Measurements from ENCODE around the gene LINC01488. TPM values are rescaled to one million over a fixed set of nuclear protein-coding genes. Genes with fewer than 3 reads are reported as not detected.
A peak's percentile ranks its signal among the peaks of the same experiment; 100 is the strongest.

Gene LINC01488
- total and polyA plus RNA-seq, 2 of the 13 experiments (the other 11 are each of a cell fraction or from before 2014, with no cell fraction given), result 0.26 to 0.58 TPM

GRCh38 chr11:69468911-69469885 lies 12.3 kb upstream of the LINC01488 start (continued):
- TF ChIP-seq ZNF432 (CRISPR knock-in tag; IDR thresholded peaks at IDR 0.05; ENCODE audit: borderline replicate concordance) (no peak), ATRX (CRISPR knock-in tag; IDR thresholded peaks at IDR 0.05; ENCODE audit: borderline replicate concordance) (no peak), ZNF619 (CRISPR knock-in tag; IDR thresholded peaks at IDR 0.05) (no peak), MAF1 (CRISPR knock-in tag; IDR thresholded peaks at IDR 0.05; ENCODE audit: borderline replicate concordance) (no peak), HNF4A (CRISPR knock-in tag; IDR thresholded peaks at IDR 0.05) (peak; percentile 73), ZNF607 (CRISPR knock-in tag; IDR thresholded peaks at IDR 0.05; ENCODE audit: borderline replicate concordance) (no peak), MTF2 (CRISPR knock-in tag; IDR thresholded peaks at IDR 0.05; ENCODE audit: borderline replicate concordance) (no peak), GFI1 (CRISPR knock-in tag; IDR thresholded peaks at IDR 0.05; ENCODE audit: borderline replicate concordance) (peak; percentile 54; the same call in 1 of the 2 replicates), SAP130 (CRISPR knock-in tag; IDR thresholded peaks at IDR 0.05; ENCODE audit: low read depth) (peak; percentile 40; the same call in 1 of the 2 replicates), SALL2 (CRISPR knock-in tag; IDR thresholded peaks at IDR 0.05) (no peak), DRAP1 (CRISPR knock-in tag; IDR thresholded peaks at IDR 0.05) (no peak), SMYD3 (CRISPR knock-in tag; IDR thresholded peaks at IDR 0.05) (no peak), NR2F1 (CRISPR knock-in tag; IDR thresholded peaks at IDR 0.05) (peak in 1 of 2 experiments; percentile 65; a peak in 3 of 4 replicates)
- TF ChIP-seq, protein P1, sequence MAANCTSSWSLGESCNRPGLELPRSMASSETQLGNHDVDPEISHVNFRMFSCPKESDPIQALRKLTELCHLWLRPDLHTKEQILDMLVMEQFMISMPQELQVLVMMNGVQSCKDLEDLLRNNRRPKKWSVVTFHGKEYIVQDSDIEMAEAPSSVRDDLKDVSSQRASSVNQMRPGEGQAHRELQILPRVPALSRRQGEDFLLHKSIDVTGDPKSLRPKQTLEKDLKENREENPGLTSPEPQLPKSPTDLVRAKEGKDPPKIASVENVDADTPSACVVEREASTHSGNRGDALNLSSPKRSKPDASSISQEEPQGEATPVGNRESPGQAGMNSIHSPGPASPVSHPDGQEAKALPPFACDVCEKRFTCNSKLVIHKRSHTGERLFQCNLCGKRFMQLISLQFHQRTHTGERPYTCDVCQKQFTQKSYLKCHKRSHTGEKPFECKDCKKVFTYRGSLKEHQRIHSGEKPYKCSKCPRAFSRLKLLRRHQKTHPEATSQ (CRISPR knock-in tag; IDR thresholded peaks at IDR 0.05; ENCODE audit: borderline replicate concordance), result no peak
- TF ChIP-seq, protein P2, sequence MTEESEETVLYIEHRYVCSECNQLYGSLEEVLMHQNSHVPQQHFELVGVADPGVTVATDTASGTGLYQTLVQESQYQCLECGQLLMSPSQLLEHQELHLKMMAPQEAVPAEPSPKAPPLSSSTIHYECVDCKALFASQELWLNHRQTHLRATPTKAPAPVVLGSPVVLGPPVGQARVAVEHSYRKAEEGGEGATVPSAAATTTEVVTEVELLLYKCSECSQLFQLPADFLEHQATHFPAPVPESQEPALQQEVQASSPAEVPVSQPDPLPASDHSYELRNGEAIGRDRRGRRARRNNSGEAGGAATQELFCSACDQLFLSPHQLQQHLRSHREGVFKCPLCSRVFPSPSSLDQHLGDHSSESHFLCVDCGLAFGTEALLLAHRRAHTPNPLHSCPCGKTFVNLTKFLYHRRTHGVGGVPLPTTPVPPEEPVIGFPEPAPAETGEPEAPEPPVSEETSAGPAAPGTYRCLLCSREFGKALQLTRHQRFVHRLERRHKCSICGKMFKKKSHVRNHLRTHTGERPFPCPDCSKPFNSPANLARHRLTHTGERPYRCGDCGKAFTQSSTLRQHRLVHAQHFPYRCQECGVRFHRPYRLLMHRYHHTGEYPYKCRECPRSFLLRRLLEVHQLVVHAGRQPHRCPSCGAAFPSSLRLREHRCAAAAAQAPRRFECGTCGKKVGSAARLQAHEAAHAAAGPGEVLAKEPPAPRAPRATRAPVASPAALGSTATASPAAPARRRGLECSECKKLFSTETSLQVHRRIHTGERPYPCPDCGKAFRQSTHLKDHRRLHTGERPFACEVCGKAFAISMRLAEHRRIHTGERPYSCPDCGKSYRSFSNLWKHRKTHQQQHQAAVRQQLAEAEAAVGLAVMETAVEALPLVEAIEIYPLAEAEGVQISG (CRISPR knock-in tag; IDR thresholded peaks at IDR 0.05), result peak; percentile 33; the same call in 1 of the 2 replicates
- TF ChIP-seq, protein P3, sequence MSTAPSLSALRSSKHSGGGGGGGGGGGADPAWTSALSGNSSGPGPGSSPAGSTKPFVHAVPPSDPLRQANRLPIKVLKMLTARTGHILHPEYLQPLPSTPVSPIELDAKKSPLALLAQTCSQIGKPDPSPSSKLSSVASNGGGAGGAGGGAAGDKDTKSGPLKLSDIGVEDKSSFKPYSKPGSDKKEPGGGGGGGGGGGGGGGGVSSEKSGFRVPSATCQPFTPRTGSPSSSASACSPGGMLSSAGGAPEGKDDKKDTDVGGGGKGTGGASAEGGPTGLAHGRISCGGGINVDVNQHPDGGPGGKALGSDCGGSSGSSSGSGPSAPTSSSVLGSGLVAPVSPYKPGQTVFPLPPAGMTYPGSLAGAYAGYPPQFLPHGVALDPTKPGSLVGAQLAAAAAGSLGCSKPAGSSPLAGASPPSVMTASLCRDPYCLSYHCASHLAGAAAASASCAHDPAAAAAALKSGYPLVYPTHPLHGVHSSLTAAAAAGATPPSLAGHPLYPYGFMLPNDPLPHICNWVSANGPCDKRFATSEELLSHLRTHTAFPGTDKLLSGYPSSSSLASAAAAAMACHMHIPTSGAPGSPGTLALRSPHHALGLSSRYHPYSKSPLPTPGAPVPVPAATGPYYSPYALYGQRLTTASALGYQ (CRISPR knock-in tag; IDR thresholded peaks at IDR 0.05), result peak; percentile 43; the same call in 1 of the 2 replicates
- TF ChIP-seq, protein P4, sequence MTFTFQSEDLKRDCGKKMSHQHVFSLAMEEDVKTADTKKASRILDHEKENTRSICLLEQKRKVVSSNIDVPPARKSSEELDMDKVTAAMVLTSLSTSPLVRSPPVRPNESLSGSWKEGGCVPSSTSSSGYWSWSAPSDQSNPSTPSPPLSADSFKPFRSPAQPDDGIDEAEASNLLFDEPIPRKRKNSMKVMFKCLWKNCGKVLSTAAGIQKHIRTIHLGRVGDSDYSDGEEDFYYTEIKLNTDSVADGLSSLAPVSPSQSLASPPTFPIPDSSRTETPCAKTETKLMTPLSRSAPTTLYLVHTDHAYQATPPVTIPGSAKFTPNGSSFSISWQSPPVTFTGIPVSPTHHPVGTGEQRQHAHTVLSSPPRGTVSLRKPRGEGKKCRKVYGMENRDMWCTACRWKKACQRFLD (CRISPR knock-in tag; IDR thresholded peaks at IDR 0.05; ENCODE audit: borderline replicate concordance), result 0 out of 2 replicates have a peak, but pooled peaks have one; percentile 22
